DMS79 (cell line): Measurements from ENCODE around the gene MCEE.
A peak's percentile ranks its signal among the peaks of the same experiment; 100 is the strongest.
"Not testable (repeated sequence)": the region's sequence is repeated elsewhere in the genome, so short reads cannot be mapped to it uniquely, and the experiment has no call there.

Experiments used
- DNase-seq: peaks from one replicate; lab custom pipeline; 2025; lab: John Stamatoyannopoulos, UW

The MCEE gene

DNA sequence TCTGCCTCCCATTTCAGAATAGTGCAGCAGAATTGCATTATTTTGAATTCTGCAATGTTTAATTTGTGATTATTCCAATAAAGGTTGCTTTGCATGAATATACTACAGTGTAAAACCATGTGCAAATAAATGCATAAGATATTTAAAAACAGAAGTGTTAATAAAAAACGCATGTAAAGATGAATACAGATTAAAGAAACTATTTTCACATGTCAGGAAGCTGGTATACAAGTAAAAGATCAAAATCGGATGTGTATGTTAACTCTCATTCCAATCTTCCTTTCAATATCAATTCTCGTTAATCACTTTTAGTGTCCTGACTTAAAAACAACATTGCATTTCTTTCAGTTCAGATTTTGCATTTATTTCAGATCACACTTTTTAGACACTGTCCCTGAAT is 3.1 kb downstream of the MCEE start:
- DNase-seq = no peak

DNA sequence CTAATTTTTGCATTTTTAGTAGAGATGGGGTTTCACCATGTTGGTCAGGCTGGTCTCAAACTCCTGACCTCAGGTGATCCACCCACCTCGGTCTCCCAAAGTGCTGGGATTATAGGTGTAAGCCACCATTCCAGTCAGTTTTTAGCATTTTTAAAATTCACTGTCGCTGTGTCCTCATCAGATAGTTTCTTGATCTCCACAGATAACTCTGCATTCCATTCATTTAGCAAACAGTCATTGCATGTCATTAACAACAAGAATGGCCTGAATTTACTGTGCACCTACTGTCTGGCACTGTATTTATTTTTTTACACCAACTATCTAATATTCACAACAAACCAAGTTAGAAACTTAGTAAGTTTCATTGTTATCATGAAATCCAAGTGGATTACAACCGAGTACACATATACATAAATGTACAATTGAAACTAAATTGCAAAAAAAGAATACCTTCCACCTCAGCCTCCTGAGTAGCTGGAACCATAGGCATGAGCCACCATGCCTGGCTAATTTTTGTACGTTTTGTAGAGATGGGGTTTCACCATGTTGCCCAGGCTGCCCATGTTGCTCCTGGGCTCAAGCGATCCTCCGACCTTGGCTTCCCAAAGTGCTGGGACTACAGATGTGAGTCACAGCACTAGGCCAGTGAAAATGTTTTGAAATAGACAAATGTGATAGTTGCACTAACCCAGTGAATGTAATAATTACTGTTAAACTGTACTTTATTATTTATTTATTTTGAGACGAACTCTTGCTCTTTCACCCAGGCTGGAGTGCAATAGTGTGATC is 4.3 kb downstream of the MCEE start:
- DNase-seq = no peak

DNA sequence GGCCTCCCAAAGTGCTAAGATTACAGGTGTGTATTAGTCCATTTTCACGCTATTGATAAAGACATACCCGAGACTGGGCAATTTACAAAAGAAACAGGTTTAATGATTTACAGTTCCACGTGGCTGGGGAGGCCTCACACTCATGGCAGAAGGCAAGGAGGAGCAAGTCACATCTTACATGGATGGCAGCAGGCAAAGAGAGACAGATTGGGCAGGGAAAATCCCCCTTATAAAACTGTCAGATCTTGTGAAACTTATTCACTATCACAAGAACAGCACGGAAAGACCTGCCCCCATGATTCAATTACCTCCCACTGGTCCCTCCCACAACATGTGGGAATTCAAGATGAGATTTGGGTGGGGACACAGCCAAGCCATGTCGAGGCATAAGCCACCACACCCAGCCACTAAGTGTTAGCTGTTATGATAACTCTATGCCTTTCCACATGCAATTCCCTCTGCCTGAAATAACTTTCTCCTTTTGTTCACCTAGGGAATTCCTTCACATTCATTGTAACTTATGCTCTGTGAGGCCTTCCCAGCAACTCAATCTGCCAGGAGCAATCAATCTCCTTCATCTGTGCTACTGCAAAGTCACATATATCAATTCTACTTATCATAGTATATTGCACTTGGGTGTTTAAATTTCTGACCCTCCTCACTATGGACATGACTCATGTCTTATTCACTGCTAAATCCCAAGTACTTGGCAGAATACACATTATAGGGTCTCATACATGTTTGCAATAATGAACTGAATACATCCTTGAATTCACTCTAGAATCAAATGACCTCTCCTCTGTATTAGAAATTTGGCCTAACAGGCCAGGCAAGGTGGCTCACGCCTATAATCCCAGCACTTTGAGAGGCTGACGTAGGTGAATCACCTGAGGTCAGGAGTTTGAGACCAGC is 7.4 kb downstream of the MCEE start:
- no peak for DNase-seq

DNA sequence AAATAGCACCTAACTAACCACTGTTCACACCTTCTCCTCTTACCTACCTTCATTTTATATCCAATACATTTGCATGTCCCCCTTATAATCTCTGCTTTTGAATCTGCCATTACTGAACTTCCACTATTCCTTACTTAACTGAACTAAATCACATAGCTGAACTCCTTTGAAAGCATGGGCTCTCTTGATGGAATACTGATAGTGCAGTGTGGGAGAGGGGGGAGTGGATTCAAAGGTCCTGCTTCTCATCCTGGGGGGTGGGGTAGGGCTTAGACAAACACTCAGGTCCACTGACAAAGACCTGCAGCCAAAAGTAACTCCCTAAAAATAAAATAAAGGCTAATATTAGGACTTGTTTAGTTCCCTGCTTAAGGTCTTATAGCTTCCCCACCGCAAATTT is 8.6 kb downstream of the MCEE start:
- no peak for DNase-seq

DNA sequence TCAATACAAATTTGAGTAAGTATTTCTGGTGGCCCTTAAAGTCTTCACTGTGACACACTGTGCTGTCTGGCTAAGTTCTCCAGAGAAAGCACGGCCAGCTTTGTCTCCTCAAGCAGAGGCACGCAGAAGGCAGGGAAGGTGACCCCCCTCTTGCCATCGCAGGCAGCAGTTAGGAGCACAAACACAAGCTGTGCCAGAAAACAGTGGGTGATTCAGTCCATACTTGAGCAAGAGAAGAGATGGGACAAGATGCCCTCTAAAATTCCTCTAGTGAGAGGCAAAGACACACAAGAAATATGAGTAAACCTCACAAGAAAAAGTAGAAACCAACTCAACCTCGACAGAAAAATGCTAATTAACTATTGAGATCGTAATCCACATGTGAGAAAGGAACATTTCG is 9.8 kb downstream of the MCEE start:
- no peak for DNase-seq

DNA sequence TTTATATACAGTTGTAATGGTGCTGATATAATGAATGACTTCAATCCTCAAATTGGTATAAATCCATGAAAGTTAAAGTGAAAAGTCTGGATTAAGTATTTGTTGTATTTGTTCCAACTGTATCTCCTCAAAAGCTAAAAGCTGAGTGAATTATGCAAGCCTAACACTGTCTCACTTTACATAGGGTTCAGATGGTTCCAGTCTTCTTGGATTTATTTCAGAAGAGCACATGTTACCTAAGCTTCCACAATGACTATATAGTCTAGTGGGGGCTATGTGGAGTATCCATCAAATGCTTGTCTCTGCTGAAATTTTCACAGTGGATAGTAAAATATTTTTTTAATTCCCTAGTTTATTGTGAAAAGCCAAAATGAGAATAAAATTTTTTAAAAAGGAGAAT is 13.0 kb downstream of the MCEE start:
- DNase-seq = no peak

DNA sequence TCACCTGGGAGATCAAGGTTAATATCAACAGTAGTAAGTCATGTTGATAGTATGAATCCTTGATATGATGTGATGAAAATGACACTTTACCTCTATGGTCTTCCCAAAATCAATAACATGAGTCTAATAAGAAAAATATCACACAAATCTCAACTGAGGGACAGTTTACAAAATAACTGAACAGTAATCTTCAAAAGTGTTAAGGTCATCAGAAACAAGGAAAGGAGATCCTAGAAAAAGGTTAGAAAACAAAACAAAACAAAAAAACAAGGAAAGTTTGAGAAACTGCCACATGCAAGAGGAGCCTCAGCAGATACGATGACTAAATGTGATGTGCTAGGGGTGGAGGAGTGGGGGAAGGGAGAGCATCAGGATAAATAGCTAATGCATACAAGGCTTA is 16.2 kb downstream of the MCEE start:
- no peak for DNase-seq

DNA sequence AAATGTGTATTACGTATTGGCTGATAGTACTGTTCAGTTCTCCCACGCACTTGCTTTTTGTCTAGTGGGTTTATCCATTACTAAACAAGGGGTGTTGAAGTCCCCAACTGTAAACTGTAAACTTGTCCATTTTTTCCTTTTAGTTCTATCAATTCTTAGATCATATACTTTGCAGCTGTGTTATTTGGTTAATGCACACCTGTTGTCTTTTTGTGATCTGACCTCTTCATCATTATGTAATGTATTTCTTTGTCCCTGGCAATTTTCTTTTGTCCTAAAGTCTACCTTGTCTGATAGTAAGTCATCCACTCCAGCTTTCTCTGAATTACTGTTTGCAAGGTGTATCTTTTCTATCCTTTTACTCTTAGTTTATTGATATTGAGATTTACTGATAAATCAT is 21.9 kb downstream of the MCEE start:
- no peak for DNase-seq

DNA sequence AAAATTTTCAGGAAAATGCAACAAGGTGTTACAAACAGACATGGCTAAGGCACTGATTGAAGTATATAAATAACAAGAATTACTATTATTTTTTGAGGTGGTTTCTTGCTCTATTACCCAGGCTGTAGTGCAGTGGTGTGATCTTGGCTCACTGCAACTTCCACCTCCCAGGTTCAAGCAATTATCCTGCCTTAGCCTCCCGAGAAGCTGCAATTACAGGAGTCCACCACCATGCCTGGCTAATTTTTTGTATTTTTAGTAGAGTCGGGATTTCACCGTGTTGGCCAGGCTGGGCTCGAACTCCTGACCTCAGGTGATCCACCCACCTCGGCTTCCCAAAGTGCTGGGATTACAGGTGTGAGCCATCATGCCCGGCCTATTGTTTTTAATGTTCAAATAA is 23.6 kb downstream of the MCEE start:
- not testable (repeated sequence) for DNase-seq

DNA sequence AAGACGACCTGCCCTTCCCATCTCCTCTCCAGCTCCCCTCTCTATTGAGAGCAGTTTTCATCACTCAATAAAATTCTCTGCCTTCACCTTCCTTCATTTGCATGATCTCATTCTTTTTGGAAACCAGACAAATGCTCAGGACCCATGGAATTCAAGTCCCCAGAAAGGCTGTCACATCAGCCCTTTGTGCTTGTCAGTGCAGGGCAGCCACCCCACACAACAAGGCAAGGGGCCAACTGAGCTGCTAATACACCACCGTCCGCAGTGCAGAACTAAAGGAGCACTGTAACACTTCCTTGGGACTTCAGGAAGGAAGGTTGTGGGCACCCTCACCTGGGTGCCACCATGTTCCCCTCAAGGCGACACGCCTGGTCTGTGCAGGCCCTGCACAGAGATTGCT is 26.2 kb downstream of the MCEE start:
- no peak for DNase-seq

DNA sequence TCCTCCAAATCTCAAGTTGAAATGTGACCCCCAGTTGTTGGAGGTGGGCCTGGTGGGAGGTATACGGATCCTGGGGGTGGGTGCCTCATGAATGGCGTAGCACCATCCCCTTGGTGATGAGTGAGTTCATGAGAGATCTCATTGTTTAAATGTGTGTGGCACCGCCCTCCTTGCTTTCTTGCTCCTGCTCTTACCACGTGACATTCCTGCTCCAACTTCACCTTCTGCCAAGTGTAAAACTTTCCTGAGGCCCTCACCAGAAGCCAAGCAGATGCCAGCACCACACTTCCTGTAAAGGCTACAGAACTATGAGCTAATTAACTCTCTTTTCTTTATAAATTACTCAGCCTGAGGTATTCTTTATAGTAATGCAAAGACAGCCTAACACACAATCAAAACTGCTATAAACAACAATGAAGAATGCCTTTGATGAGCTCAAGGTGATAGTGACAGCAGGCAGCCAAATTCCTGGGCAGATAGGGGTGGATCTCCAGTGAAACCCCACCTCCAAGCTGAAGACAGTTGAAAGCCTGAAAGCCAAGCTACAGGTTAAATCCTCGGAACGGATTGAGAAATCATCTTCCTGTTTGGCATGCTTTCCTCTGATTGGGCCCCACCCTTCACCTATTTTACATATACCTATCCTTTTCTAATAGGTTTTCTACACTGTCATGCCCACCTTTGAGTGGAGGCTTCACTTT is 26.9 kb downstream of the MCEE start:
- DNase-seq = no peak

DNA sequence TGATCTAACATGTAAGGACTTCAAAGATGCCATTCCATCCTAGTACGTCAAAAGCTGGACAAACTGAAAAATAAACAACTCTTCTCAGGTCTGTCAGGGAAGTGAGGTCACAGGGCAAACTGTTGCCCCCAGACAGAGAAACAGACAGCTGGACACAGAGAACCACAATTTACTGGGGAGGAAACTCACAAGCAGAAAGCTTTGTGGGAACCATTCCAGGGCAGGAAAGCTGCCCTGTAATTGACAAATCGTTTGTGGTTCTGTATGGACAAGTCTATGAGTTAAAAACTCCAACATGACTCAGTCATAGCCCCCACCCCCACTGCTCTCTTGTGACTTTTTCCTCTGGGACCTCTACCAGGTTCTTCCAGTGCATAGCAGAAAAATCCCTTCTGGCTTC is 28.4 kb downstream of the MCEE start:
- DNase-seq = no peak

DNA sequence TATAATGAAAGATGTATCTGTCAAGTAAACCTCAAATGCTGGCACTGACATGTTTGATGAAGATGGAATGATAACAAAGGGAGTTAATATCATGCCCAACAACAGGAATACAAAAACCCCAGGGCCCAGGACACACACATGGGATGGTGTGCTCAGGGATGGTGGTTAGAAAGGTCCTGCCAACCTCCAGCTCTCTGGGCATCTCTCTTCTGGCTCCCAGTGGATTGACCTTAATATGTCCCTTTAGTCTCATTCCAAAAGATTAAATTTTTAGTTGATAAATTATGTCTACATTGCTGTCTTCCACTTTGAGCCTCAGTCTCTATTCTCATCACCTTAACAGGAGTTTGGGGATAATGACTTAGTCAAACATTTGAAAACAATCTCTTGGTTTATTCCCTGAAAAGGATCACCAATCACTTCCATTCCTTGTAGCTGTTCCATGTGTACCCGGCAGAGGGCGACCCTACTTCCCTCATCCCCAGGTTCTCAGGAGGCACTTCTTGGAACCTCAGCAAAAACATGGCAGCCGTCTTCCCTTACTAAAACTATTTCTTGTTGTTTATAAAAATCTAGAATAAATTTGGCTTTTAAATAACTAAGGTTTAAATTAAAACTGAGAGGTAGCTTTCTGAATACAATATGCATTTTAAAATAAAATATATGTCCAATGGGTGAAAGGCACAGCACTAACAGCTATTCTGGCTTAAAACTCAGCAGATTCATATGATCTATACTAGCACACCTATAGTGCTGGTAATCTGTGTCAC is 29.6 kb downstream of the MCEE start:
- DNase-seq = peak; percentile 12

DNA sequence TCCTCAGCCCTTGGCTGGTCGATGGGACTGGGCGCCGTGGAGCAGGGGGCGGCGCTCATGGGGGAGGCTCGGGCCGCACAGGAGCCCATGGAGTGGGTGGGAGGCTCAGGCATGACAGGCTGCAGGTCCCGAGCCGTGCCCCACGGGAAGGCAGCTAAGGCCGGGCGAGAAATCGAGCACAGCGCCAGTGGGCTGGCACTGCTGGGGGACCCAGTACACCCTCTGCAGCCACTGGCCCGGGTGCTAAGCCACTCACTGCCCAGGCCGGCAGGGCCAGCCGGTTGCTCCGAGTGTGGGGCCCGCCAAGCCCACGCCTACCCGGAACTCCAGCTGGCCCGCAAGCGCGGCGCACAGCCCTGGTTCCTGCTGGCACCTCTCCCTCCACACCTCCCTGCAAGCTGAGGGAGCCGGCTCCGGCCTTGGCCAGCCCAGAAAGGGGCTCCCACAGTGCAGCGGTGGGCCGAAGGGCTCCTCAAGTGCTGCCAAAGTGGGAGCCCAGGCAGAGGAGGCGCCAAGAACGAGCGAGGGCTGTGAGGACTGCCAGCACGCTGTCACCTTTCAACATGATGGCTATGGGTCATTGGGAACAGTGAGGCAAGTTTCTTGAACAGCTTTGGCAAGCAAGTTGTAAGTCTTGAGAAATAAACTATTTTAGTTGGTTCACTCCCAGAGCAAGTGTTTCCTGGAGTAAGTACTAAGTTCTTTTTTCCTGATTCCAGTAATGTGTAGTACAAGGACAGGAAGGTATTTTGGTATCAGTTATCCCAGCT is 37.4 kb downstream of the MCEE start:
- DNase-seq = not testable (repeated sequence)

DNA sequence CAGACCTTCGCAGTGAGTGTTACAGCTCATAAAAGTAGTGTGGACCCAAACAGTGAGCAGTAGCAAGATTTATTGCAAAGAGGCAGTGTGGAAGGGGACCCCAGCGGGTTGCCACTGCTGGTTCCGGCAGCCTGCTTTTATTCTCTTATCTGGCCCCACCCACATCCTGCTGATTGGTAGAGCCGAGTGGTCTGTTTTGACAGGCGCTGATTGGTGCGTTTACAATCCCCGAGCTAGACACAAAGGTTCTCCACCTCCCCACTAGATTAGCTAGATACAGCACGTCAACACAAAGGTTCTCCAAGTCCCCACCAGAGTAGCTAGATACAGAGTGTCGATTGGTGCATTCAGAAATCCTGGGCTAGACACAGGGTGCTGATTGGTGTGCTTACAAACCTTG is 38.2 kb downstream of the MCEE start:
- not testable (repeated sequence) for DNase-seq

DNA sequence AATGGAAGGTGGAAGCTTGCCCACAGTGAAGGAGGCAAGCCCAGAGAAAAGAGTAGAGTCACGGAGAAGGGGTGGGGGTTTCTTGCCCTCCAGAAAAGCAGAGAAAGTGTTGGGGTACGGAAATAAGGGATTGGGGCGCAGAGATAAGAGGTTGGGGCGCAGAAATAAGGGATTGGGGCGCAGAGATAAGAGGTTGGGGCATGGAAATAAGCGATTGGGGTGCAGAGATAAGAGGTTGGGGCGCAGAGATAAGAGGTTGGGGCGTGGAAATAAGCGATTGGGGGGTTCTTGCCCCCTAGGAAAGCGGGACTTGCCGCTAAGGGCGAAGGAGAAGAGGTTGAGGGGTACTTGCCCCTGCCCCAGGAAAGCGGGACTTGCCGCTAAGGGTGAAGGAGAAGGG is 40.6 kb downstream of the MCEE start:
- not testable (repeated sequence) for DNase-seq

DNA sequence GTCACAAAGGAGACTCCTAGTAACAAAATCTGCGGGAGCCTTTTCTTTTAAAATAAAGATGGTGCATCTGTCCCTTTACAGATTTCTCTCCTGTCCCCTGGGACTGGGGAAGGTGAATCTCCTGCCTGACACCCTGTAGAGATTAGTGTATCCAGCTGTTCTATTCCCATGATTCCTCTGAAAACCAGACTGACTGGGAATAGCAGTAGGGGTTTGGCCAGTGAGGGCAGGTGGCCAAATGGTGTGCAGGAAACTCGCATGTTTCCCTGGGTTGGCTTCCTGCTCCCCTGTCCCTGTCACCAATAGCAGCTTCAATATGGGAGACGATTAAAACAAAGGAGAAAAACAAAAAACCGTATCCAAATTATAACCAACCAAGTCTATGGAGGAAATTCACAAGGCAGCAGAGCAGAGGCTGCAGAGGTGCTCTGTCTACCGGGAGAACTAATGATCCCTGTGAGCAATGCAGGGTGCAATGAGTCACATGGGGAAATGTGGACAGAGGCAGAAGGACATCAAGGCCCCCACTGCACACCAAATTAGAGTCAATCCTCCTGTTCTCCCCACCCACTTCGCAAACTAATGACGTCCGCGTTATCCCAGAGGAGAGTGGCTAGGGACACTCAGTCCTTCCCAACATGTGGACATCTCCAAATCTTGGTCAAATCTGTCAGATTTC is 44.6 kb downstream of the MCEE start:
- DNase-seq = not testable (repeated sequence)

DNA sequence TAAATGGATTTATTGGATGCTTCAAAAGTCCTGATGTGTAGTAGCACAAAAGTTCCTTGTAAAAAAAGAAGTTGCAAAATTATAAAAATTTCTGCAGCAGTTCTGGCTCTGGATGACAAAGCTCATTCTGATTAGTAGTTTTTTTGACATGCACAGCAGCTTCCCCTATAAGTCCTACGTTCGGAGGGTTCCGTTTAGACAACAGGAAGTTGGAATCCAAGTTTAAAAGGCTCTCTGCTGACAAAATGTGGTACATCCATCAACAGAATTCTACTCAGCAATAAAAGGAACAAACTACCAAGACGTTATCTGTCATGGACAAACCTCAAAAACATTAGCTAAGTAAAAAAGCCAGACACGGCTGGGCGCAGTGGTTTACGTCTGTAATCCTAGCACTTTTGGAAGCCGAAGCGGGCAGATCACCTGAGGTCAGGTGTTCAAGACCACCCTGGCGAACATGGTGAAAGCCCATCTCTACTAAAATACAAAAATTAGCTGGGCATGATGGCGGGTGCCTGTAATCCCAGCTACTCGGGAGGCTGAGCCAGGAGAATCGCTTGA is 46.2 kb downstream of the MCEE start:
- DNase-seq = not testable (repeated sequence)

DNA sequence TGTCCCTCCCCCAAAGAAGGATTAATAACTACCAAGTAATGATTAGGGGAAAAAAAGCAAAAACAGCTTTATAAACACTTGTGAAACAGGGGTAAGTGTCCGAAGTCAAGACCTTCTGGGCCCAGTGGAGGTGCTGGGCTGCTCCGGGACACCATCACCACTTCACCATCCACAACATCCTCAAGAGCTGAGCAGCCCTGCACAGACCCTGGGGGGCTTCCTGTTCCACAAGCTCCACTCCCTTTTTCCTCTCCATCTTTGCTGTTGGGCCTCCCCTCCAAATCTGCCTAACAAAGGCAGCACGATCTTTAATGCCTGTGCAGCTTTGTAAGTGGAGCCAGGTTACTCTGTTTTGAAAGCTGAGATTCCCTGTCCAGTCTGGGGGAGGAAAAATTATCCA is 46.7 kb downstream of the MCEE start:
- DNase-seq = not testable (repeated sequence)
